Fibroblast of the aortic adventitia (primary cell): Measurements from ENCODE around the gene KLHL29. TPM values are rescaled to one million over a fixed set of nuclear protein-coding genes. Genes with fewer than 3 reads are reported as not detected.

Experiments used
- DNase-seq: peaks from one replicate; pipeline ENCODE4 v3.0.0-alpha.2; 2010; ENCODE audit warnings: low read depth
- H3K4me3 ChIP-seq: 2 replicates; pipeline ENCODE4 v1.5.1; 2011; ENCODE audit warnings: low read depth, mild to moderate bottlenecking, control low read depth, low read length, moderate library complexity
- total RNA-seq: library from RNA; depleted of rRNA; stranded (reverse); fragments of >200 nt; gene quantifications from 2 replicates; pipeline ENCODE4 v1.2.3, GENCODE V29; 2012; ENCODE audit warnings: low replicate concordance
- TF ChIP-seq, protein P1 (sequence below): IDR thresholded peaks from 2 replicates; pipeline ENCODE4 v1.5.1; 2011; ENCODE audit warnings: mild to moderate bottlenecking, low read length, control low read depth, inconsistent platforms; ENCODE audit not compliant: insufficient read depth

Gene KLHL29
- total RNA-seq, 1 donor = 4.7 TPM

DNA sequence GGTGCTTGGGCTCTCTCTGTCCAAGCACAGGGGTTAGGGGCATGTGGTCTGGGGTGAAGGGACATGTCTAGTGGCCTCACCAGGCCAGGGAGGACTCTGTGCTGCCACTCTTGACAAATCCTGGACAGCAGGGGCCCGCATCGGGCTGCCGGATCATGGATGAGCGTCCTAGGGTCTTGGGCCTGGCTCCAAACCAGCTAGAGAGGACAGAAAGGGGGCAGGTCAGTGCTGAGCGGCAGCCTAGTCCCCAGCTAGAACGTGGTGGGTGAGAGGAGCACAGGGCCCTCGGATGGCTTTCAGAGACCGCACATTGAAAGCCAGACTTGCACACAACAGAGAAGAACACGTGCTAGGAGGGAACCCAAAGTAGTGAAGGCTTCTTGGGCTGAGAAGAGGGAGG, 300.7 kb downstream of the KLHL29 start:
- TF ChIP-seq, protein P1, sequence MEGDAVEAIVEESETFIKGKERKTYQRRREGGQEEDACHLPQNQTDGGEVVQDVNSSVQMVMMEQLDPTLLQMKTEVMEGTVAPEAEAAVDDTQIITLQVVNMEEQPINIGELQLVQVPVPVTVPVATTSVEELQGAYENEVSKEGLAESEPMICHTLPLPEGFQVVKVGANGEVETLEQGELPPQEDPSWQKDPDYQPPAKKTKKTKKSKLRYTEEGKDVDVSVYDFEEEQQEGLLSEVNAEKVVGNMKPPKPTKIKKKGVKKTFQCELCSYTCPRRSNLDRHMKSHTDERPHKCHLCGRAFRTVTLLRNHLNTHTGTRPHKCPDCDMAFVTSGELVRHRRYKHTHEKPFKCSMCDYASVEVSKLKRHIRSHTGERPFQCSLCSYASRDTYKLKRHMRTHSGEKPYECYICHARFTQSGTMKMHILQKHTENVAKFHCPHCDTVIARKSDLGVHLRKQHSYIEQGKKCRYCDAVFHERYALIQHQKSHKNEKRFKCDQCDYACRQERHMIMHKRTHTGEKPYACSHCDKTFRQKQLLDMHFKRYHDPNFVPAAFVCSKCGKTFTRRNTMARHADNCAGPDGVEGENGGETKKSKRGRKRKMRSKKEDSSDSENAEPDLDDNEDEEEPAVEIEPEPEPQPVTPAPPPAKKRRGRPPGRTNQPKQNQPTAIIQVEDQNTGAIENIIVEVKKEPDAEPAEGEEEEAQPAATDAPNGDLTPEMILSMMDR = no peak
- no peak for DNase-seq
- H3K4me3 ChIP-seq = no peak overlapping the region

DNA sequence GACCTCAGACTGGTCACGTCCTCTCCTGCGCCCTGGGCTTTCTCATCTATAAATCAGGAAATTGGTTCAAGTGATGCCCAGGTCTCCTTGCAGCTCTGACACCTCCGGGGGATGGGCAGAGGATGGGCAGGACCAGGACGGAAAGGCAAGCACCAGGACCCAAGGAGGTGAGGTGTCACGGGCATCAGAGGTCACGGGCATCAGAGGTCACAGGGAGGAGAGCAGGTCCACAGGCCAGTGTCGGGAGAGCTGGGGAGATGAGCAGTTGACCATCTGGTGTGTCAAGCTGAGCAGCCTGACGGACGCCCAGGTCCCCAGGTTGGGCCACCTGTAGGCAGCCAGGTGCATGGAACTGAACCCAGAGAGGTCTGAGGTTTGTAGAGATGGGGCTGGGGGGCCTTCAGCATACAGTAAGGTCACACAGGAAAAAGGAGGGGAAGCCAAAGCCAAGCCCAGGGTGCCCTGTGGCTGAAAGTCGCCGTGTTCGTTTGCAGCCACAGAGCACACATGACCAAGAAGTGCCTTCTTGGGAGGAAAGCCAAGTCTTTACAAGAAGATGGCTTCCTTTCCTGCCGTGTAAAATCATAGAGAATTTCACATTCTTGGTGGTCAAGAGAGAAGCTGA, 301.5 kb downstream of the KLHL29 start:
- no peak for DNase-seq
- TF ChIP-seq, protein P1 = no peak
- no peak overlapping the region for H3K4me3 ChIP-seq

DNA sequence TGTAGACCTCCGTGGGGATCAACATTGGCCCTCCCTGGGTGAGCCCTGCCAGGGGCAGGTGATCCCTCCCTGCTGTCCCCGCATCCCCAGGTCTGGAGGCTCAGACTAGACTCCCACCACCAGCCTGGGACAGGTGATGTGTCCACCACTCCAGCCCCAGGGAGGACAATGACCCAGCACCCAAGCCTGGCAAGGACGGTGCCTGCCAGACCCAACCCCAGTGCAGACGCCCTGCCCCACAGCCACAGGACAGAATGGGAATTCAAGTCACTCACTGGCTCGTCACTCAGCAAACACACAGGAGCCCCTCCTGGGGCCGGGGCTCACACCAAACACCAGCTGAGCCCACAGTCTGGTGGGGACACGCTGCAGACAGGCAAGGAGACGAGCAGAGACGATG, 302.2 kb downstream of the KLHL29 start:
- DNase-seq = no peak
- TF ChIP-seq, protein P1 = no peak
- H3K4me3 ChIP-seq = no peak overlapping the region

DNA sequence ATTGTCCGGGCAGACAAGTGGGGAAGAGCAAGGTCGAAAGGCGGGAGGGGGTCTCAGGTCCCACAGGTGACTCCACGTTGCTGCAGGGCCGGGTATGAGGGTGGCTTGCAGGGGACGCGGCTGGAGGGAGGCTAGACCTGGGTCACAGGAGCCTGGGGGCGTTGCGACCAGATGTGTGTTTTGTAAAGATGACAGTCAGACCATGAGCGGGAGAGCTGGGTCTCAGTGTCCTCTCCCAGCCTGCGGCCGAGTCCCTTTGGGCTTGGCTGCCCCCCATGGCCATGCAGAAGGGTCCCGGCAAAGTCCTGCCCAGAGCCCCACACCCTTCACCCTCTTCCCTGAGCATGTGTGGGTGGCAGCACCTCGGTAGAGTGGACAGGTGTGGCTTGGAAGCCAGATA, 302.7 kb downstream of the KLHL29 start:
- DNase-seq = no peak
- TF ChIP-seq, protein P1 = no peak

DNA sequence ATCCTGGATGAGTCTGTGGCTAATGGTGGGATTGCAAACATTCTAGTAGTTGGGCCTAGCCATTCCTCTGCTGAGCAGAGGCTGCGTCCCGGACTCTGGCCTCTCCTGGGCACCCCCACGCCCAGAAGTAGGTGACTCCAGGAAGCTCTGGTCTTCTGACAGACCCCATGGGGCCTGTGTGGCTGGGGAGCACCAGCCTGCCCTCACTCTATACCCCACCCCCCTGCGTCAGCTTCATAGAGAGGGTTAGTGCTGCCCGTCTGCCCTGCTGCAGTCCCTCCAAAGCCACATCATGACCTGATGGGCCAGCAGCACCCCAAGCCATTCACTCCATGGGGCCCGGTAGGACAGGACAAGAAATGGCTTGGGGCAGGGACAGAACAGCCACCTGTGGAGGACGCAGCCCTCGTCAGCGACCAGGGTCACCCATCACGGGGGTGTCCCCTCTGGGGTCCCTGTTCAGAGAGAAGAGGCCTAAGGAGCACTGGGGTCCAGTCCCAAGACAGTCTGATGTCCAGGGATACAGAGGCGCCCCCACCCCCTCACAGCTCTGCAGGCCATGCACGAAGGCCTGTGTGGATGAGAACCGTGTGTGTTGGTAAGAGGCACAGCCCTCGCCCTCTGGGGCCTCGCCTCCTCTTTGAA, 303.6 kb downstream of the KLHL29 start:
- TF ChIP-seq, protein P1 = no peak
- DNase-seq = no peak
- no peak overlapping the region for H3K4me3 ChIP-seq

More for the DNA sequence above, 302.7 kb downstream of the KLHL29 start:
- no peak overlapping the region for H3K4me3 ChIP-seq

DNA sequence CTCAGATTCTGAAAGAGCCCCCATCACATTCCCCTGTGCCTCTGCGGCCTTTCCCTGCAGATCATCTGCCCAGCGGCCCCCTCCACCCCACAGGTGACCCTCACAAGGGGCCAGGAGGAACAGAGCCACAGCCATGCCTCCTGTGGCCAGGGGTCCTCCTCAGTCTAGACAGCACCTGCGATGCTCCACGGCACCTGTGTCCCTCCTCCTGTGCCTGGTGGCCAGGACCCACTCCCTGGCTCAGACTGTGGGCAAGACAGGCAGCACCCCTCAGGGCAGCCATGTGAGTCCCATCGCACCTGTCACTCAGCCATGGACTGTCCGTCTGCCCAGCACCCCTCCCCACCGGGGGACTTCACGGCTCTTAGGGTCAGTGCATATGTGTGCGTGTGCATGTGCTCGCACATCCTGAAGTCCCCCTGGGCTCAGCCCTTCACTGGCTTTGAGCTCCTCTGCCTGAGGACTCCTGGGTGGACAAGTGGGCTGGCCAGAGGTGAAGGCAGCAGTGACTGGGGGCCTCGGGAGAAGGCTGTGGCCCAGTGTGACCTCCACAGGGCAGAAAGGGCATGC, 304.2 kb downstream of the KLHL29 start:
- no peak overlapping the region for H3K4me3 ChIP-seq
- DNase-seq = no peak
- TF ChIP-seq, protein P1 = no peak
